Measurements from ENCODE around the gene MAP7. TPM values are rescaled to one million over a fixed set of nuclear protein-coding genes. Genes with fewer than 3 reads are reported as not detected.
"Not testable (repeated sequence)": the region's sequence is repeated elsewhere in the genome, so short reads cannot be mapped to it uniquely, and the experiment has no call there.

The MAP7 gene
- total RNA-seq, 2 donors from 2014 or later = 19.7 to 28.7 TPM

GRCh38 chr6:136403110-136403980 is 146.9 kb downstream of the MAP7 start:
- intact Hi-C loops (cut with DNase I) = no loop called here
- WGBS, 2 donors = 78 to 83% methylated on average over 6 of the region's 6 CpGs
- peak overlapping the region in 1 of 4 donors; percentile 27 for H3K27ac ChIP-seq
- H3K36me3 ChIP-seq (replicated peaks in 1 of 2; ENCODE audit: insufficient read depth in 1 of 2, low read depth in 2 of 2) = no peaks in the 10 kb centered on the region
- ATAC-seq (peak; percentile 45), DNase-seq (peak in 1 of 4 donors; percentile 21)
- H3K27me3 ChIP-seq = no peaks in the 10 kb centered on the region
- TF ChIP-seq POLR2A (IDR thresholded peaks at IDR 0.05) (no peak), CTCF (IDR thresholded peaks at IDR 0.05) (no peak)
- H3K4me3 ChIP-seq = no peak overlapping the region
- peaks cover 14% of the 10 kb centered on the region for H3K4me1 ChIP-seq
- H3K9me3 ChIP-seq = no peaks in the 10 kb centered on the region

DNA sequence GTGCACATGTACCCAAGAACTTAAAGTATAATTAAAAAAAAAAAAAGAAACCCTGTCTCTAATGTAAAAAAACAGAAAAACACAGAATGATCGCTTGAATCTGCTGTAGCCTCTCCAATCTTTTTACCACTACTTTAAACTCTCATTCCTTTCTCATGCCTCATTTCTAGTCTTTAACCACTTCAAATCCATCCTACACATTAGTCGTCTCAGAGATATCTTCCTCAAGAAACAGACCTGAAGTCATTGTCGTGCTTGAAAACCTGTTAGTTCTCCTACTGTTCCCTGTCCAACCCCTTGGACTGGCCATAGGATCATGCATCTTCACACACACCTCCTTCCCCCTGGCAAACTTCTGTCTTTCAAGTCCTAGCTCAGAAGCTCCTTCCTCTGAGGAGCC is 148.5 kb downstream of the MAP7 start:
- intact Hi-C loops (cut with DNase I) = no loop called here
- no peaks in the 10 kb centered on the region for H3K9me3 ChIP-seq
- H3K27me3 ChIP-seq = no peaks in the 10 kb centered on the region
- DNase-seq (no peak), ATAC-seq (no peak)
- H3K4me1 ChIP-seq = peaks cover 14% of the 10 kb centered on the region
- no peak overlapping the region for H3K27ac ChIP-seq
- no peaks in the 10 kb centered on the region for H3K36me3 ChIP-seq (replicated peaks in 1 of 2; ENCODE audit: insufficient read depth in 1 of 2, low read depth in 2 of 2)
- H3K4me3 ChIP-seq = no peak overlapping the region
- WGBS, 2 donors = 90 to 95% methylated on average over 3 of the region's 3 CpGs
- TF ChIP-seq CTCF (IDR thresholded peaks at IDR 0.05) (no peak), POLR2A (IDR thresholded peaks at IDR 0.05) (no peak)

DNA sequence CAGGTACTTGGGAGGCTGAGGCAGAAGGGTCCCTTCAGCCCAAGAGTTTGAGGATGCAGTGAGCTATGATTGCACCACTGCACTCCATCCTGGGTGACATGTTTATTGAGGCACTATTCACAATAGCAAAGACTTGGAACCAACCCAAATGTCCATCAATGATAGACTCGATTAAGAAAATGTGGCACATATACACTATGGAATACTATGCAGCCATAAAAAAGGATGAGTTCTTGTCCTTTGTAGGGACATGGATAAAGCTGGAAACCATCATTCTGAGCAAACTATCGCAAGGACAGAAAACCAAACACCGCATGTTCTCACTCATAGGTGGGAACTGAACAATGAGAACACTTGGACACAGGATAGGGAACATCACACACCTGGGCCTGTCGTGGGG is 149.0 kb downstream of the MAP7 start:
- H3K9me3 ChIP-seq; H3K27ac ChIP-seq; ATAC-seq; H3K36me3 ChIP-seq (replicated peaks in 1 of 2; ENCODE audit: insufficient read depth in 1 of 2, low read depth in 2 of 2); H3K27me3 ChIP-seq; H3K4me3 ChIP-seq; intact Hi-C loops (cut with DNase I); DNase-seq: not testable (repeated sequence)
- 94 to 96% methylated on average over 4 of the region's 4 CpGs for WGBS, 2 donors
- H3K4me1 ChIP-seq = peaks cover 14% of the 10 kb centered on the region

- no peaks in the 10 kb centered on the region for H3K36me3 ChIP-seq (replicated peaks in 1 of 2; ENCODE audit: insufficient read depth in 1 of 2, low read depth in 2 of 2)
- WGBS, 2 donors = 89 to 93% methylated on average over 3 of the region's 3 CpGs
- ATAC-seq = no peak
- no peaks in the 10 kb centered on the region for H3K9me3 ChIP-seq
- H3K4me3 ChIP-seq = no peak overlapping the region
- no peaks in the 10 kb centered on the region for H3K4me1 ChIP-seq
- H3K27ac ChIP-seq = no peak overlapping the region
- intact Hi-C loops (cut with DNase I) = no loop called here
- DNase-seq = no peak
- TF ChIP-seq POLR2A (IDR thresholded peaks at IDR 0.05) = no peak
- no peaks in the 10 kb centered on the region for H3K27me3 ChIP-seq
These were observed 151.8 kb downstream of the MAP7 start for GRCh38 chr6:136398453-136398852.

GRCh38 chr6:136396908-136397307 is 153.3 kb downstream of the MAP7 start:
- no peak for DNase-seq
- intact Hi-C loops (cut with DNase I) = no loop called here
- no peak overlapping the region for H3K27ac ChIP-seq
- TF ChIP-seq POLR2A (IDR thresholded peaks at IDR 0.05) (no peak), CTCF (IDR thresholded peaks at IDR 0.05) (no peak)
- no peaks in the 10 kb centered on the region for H3K4me1 ChIP-seq
- no peaks in the 10 kb centered on the region for H3K36me3 ChIP-seq (replicated peaks in 1 of 2; ENCODE audit: insufficient read depth in 1 of 2, low read depth in 2 of 2)
- 93 to 94% methylated on average over 1 of the region's 1 CpG for WGBS, 2 donors
- H3K4me3 ChIP-seq = no peak overlapping the region
- H3K27me3 ChIP-seq = no peaks in the 10 kb centered on the region
- no peak for ATAC-seq
- H3K9me3 ChIP-seq = no peaks in the 10 kb centered on the region

- H3K4me1 ChIP-seq; H3K4me3 ChIP-seq; intact Hi-C loops (cut with DNase I); DNase-seq; H3K36me3 ChIP-seq (replicated peaks in 1 of 2; ENCODE audit: insufficient read depth in 1 of 2, low read depth in 2 of 2); ATAC-seq; H3K27me3 ChIP-seq; H3K27ac ChIP-seq; H3K9me3 ChIP-seq: not testable (repeated sequence)
- WGBS, 2 donors = 96 to 98% methylated on average over 1 to 2 of the region's 2 CpGs
These were observed 159.3 kb downstream of the MAP7 start for GRCh38 chr6:136390959-136391358.
